ENCODE results near the gene CROCC. TPM values are rescaled to one million over a fixed set of nuclear protein-coding genes. Genes with fewer than 3 reads are reported as not detected.
"Not testable (repeated sequence)": the region's sequence is repeated elsewhere in the genome, so short reads cannot be mapped to it uniquely, and the experiment has no call there.

Gene CROCC
- total RNA-seq, 1 donor from 2014 or later: 15.2 TPM

GRCh38 chr1:16961297-16962133 lies 39.8 kb downstream of the CROCC start:
- H3K9me3 Mint-ChIP-seq: no peaks in the 10 kb centered on the region
- H3K4me3 ChIP-seq: peak overlapping the region; percentile 38

GRCh38 chr1:16964169-16964568 lies 42.4 kb downstream of the CROCC start:
- not testable (repeated sequence) for H3K27me3 ChIP-seq; H3K9ac ChIP-seq; H3K4me1 ChIP-seq; H3K4me3 ChIP-seq; DNase-seq (ENCODE audit: low spot score); H3K79me2 ChIP-seq (ENCODE audit: low read depth); H4K20me1 ChIP-seq (ENCODE audit: low read depth); H3K4me3 Mint-ChIP-seq; H3K27ac ChIP-seq; H3K9me3 Mint-ChIP-seq; H3K27ac Mint-ChIP-seq; H3K27me3 Mint-ChIP-seq (ENCODE audit: insufficient read depth, low read depth); H3K4me2 ChIP-seq; H3K36me3 ChIP-seq; H2AFZ ChIP-seq (replicated peaks); H3K9me3 ChIP-seq (ENCODE audit: low read depth)
- Mint-ChIP-seq H3K36me3 (peaks cover 17% of the 10 kb centered on the region), H3K4me1 (peaks cover 13% of the 10 kb centered on the region)
- H3F3A ChIP-seq (ENCODE audit: low read depth): peaks cover 37% of the 10 kb centered on the region

More at GRCh38 chr1:16961297-16962133, 39.8 kb downstream of the CROCC start:
- no peak for TF ChIP-seq CTCF (IDR thresholded peaks at IDR 0.05)
- no peak for TF ChIP-seq EZH2phosphoT487 (IDR thresholded peaks at IDR 0.05)
- no peak for TF ChIP-seq EZH2 (IDR thresholded peaks at IDR 0.05)
- peaks cover 11% of the 10 kb centered on the region for H3K36me3 Mint-ChIP-seq
- Histone ChIP-seq H2AFZ (replicated peaks) (no peak overlapping the region), H3K36me3 (no peaks in the 10 kb centered on the region), H3F3A (ENCODE audit: low read depth) (peaks cover 34% of the 10 kb centered on the region), H3K4me1 (no peaks in the 10 kb centered on the region), H3K27ac (no peak overlapping the region), H3K4me2 (peak overlapping the region; percentile 56), H3K79me2 (ENCODE audit: low read depth) (no peaks in the 10 kb centered on the region), H4K20me1 (ENCODE audit: low read depth) (no peaks in the 10 kb centered on the region), H3K9ac (no peak overlapping the region), H3K9me3 (ENCODE audit: low read depth) (no peaks in the 10 kb centered on the region), H3K27me3 (no peaks in the 10 kb centered on the region)
- no peak for DNase-seq (ENCODE audit: low spot score)
- H3K4me1 Mint-ChIP-seq: peaks cover 17% of the 10 kb centered on the region
- H3K4me3 Mint-ChIP-seq: peak overlapping the region; percentile 71
- peaks cover 5% of the 10 kb centered on the region for H3K27me3 Mint-ChIP-seq (ENCODE audit: insufficient read depth, low read depth)
- H3K27ac Mint-ChIP-seq: no peak overlapping the region

GRCh38 chr1:16965486-16966067 lies 43.8 kb downstream of the CROCC start:
- H3K9me3 Mint-ChIP-seq: no peaks in the 10 kb centered on the region
- Histone ChIP-seq H3F3A (ENCODE audit: low read depth) (peaks cover 23% of the 10 kb centered on the region), H2AFZ (replicated peaks) (no peak overlapping the region), H3K4me2 (no peak overlapping the region), H3K79me2 (ENCODE audit: low read depth) (no peaks in the 10 kb centered on the region), H3K36me3 (no peaks in the 10 kb centered on the region), H3K9me3 (ENCODE audit: low read depth) (no peaks in the 10 kb centered on the region), H4K20me1 (ENCODE audit: low read depth) (no peaks in the 10 kb centered on the region), H3K27ac (no peak overlapping the region), H3K4me1 (no peaks in the 10 kb centered on the region), H3K27me3 (no peaks in the 10 kb centered on the region), H3K9ac (no peak overlapping the region), H3K4me3 (no peak overlapping the region)
- H3K27me3 Mint-ChIP-seq (ENCODE audit: insufficient read depth, low read depth): peaks cover 5% of the 10 kb centered on the region
- TF ChIP-seq EZH2 (IDR thresholded peaks at IDR 0.05) (no peak), EZH2phosphoT487 (IDR thresholded peaks at IDR 0.05) (no peak), CTCF (IDR thresholded peaks at IDR 0.05) (no peak)
- H3K36me3 Mint-ChIP-seq: peaks cover 15% of the 10 kb centered on the region
- no peak overlapping the region for H3K4me3 Mint-ChIP-seq
- peaks cover 8% of the 10 kb centered on the region for H3K4me1 Mint-ChIP-seq
- no peak for DNase-seq (ENCODE audit: low spot score)
- H3K27ac Mint-ChIP-seq: no peak overlapping the region

GRCh38 chr1:16966282-16966681 lies 44.6 kb downstream of the CROCC start:
- Histone ChIP-seq H3K9me3 (ENCODE audit: low read depth) (no peaks in the 10 kb centered on the region), H4K20me1 (ENCODE audit: low read depth) (no peaks in the 10 kb centered on the region), H3K79me2 (ENCODE audit: low read depth) (no peaks in the 10 kb centered on the region), H3K4me1 (no peaks in the 10 kb centered on the region), H3K27me3 (no peaks in the 10 kb centered on the region), H3F3A (ENCODE audit: low read depth) (peaks cover 23% of the 10 kb centered on the region), H3K4me2 (no peak overlapping the region), H3K36me3 (no peaks in the 10 kb centered on the region), H3K9ac (no peak overlapping the region), H3K27ac (no peak overlapping the region), H2AFZ (replicated peaks) (no peak overlapping the region), H3K4me3 (no peak overlapping the region)
- Mint-ChIP-seq H3K27ac (no peak overlapping the region), H3K27me3 (ENCODE audit: insufficient read depth, low read depth) (peaks cover 5% of the 10 kb centered on the region), H3K4me1 (peaks cover 11% of the 10 kb centered on the region), H3K9me3 (no peaks in the 10 kb centered on the region), H3K36me3 (peaks cover 15% of the 10 kb centered on the region), H3K4me3 (no peak overlapping the region)
- no peak for DNase-seq (ENCODE audit: low spot score)
- TF ChIP-seq EZH2 (IDR thresholded peaks at IDR 0.05) (no peak), EZH2phosphoT487 (IDR thresholded peaks at IDR 0.05) (no peak), CTCF (IDR thresholded peaks at IDR 0.05) (no peak)

Data from neural progenitor cell (in vitro differentiated cells).